Kidney capillary endothelial cell (primary cell): Measurements from ENCODE around the gene ABCC4.
A peak's percentile ranks its signal among the peaks of the same experiment; 100 is the strongest.
"Not testable (repeated sequence)": the region's sequence is repeated elsewhere in the genome, so short reads cannot be mapped to it uniquely, and the experiment has no call there.

Experiments
- DNase-seq: peaks from one replicate; pipeline ENCODE4 v3.0.0-alpha.2; 2018; ENCODE audit warnings: low spot score

Gene ABCC4

GRCh38 chr13:95198606-95199005, 102.6 kb downstream of the ABCC4 start:
- not testable (repeated sequence) for DNase-seq

DNA sequence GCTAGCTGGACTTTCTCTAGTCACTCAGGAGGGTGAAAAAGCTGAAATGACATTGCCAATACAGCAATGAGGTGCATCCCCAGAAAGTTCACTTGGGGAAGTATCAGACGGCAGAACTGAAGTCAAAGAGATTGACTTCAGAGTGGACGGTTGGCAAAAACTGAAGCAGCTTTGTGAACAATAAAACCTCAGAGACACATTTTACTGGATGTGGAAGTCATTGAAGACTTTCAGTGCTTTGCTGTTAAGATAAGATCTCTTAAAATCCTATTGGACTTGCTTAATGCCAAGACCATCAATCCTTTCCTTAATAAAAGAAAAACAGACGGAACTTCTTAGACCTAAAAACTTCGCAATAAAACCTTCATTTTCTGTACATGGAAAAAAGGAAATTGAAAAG, 103.7 kb downstream of the ABCC4 start:
- no peak for DNase-seq

GRCh38 chr13:95195146-95195545, 106.1 kb downstream of the ABCC4 start:
- DNase-seq, result no peak

DNA sequence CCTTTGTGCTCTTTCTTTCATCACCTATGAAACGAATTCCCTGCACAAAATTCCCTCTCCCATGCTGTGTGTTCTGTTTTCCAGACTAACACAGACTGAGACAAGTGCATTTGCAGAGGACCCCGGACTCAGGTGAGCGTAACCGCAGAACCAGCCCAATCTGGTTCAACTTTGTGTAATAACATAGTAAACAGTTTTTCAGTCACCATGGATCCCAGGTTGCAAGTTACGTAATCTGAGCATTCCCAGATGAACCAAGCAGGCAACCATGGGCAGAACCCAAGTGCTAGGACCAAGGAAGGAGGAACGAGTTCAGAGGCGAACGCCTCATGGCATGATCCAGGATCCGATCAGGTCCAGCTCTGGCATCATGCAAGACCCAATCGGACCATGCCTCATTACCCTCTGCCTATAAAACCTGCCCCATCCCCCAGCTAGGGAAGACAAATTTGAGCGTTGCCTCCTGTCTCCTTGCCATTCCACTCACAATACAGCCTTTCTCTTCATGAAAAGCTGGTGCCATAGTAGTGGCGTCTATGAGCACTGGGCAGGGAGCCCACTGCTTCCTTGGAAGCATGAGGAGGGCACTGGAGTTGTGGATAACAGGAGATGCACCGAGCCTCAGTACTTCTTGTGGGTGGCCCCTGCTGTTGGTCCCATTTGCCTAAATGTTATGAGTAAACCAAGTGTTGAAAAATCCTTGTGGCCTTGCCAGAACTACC, 107.6 kb downstream of the ABCC4 start:
- no peak for DNase-seq

GRCh38 chr13:95192998-95193397, 108.3 kb downstream of the ABCC4 start:
- no peak for DNase-seq

DNA sequence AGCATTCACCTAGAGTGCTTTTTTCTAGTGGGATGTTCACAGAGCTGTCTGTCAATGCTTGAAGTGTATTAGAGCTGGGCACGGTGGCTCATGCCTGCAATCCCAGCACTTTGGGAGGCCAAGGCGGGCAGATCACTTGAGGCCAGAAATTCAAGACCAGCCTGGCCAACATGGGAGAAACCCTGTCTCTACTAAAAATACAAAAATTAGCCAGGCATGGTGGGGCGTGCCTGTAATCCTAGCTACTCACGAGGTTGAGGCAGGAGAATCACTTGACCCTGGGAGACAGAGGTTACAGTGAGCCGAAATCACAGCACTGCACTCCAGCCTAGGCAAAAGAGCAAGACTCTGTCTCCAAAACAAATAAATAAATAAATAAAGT, 108.7 kb downstream of the ABCC4 start:
- not testable (repeated sequence) for DNase-seq

DNA sequence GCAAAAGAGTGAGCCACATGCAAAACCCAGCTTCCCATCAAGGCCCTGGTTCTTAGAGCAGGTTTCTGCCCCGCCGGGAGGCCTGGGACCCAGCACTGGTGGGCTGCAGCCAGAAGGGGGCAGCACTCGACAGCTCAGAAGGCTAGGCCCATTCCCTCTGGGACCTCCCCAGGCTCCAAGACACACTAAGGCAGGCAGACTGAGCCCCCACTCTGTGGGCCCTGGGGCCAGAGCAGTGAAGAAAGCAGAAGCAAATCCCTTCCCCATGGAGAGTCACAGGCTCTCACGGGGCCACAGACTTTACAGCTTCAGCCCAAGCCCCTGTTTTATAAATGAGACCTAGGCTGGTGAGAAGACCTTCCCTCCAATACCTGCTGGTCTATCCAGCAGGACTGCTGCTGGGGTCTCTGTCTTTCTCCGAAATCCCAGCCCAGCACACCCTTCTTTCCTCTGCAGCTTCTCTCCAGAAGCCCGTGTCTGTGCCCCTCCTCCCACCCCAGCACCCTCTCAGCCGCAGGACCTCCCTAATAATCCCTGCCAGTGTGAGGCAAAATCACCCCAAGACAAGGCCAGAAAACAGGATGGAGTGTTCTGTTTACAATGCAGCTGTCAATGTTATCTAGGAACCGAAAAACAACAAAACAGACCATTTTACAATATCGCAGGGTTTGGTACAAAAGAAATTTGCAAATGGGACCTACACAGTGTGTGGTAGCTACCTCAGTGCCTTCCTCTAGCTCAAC, 109.3 kb downstream of the ABCC4 start:
- DNase-seq, result peak; percentile 80

DNA sequence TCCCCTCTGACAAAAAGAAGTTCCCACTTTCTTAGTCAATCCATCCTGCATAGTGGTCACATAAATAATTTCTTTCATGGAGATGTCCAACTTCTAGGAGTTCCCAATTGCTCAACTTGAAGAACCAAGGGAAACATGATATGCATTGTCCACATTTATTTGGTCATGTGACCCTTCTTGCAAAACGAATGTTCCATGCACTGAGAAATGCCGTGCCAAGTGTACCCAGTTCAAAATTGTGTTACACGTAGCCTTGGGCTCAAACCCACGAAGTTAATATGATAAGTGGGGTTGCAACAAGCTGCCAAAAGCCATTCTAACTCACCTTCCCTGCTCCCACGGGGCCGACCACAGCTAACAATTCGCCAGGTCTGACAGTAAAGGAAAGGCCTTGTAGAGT, 113.1 kb downstream of the ABCC4 start:
- DNase-seq, result no peak

GRCh38 chr13:95185851-95186250, 115.4 kb downstream of the ABCC4 start:
- DNase-seq, result no peak

DNA sequence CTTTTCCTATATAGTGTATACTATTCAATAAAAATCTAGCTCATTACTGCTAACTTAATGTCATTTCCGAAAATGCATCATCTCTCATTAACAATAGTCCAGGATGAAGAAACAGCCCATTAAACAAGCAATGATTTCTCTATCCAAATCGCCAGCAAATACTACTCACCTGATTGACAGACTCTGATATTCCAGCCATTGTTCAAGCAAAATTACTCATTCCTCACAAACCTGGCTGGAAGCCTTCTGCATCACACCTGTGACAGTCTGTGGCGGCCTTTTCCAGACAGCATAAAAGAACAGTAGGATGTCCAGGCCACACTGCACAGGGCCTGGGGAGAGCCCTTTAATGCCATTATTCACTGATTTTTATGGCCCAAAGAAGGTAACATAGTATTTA, 115.9 kb downstream of the ABCC4 start:
- no peak for DNase-seq

- no peak for DNase-seq
These were observed 116.9 kb downstream of the ABCC4 start for GRCh38 chr13:95184317-95184716.

- DNase-seq, result no peak
These were observed 118.5 kb downstream of the ABCC4 start for GRCh38 chr13:95182570-95183265.

DNA sequence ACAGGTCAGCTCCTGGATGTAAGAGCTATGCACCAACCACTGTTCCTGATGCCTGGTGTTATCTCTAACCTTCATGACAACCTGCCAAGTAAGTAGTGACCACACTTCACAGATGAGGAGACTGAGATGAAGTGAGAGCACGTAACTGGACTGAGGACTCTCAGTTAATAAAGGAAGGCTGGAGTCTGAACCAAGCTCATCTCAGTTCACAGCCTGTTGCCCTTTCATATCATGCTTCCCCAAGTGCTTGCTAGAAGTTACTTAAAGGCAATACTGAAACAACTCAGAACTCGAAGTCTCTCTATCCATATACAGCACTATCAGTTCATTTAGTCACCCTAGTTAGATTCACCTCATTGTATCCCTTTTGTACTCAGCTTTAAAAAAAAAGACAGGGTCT, 119.7 kb downstream of the ABCC4 start:
- DNase-seq, result no peak

- no peak for DNase-seq
These were observed 120.6 kb downstream of the ABCC4 start for GRCh38 chr13:95180513-95181245.

GRCh38 chr13:95176611-95177259, 124.5 kb downstream of the ABCC4 start:
- DNase-seq, result no peak

DNA sequence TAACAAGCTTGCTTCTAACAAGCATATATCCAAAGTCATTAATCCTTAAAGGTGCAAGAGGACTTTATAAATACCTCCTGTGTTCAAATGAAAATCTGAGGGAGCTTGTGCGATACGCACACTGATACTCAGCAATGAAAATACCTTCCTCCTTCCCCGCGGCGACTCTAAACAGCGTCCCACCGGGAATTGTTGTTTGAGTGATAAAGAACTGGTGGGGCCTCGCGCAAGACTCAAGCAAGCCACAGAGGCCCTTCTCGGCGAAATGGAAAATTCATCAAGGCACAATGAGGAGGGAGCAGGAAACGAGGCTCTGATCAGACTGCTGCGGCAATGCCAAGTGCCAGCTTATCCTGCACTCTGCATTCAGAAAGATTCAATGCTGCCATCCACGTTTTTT, 126.7 kb downstream of the ABCC4 start:
- no peak for DNase-seq

- no peak for DNase-seq
These were observed 133.1 kb downstream of the ABCC4 start for GRCh38 chr13:95168191-95168590.

DNA sequence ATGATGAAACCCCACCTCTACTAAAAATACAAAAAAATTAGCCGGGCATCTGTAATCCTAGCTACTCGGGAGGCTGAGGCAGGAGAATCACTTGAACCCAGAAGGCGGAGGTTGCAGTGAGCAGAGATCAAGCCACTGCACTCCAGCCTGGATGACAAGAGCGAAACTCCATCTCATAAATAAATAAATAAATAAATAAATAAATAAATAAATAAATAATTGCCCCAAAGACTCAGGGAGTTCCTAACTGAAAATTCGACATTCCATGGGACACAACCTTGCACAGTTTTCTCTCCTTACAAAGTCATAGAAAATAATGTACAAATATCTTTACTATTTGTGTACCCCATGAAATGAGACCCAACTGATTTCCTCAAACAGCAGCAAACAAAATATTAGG, 134.2 kb downstream of the ABCC4 start:
- DNase-seq, result not testable (repeated sequence)

DNA sequence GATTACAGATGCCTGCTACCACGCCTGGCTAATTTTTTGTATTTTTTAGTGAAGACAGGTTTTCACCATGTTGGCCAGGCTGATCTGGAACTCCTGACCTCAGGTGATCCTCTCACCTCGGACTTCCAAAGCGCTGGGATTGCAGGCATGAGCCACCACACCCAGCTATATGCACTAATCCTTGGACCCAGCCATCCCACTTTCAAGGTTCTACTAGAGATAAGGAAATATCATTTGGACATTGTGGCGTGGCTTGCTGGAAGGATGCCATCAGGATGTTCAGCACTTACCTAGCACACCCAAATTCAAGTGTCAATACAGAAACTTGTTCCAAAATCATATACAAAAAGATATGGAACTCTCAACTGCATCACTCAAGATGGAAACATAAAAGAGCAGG, 136.4 kb downstream of the ABCC4 start:
- no peak for DNase-seq

GRCh38 chr13:95160112-95160906, 140.9 kb downstream of the ABCC4 start:
- no peak for DNase-seq

DNA sequence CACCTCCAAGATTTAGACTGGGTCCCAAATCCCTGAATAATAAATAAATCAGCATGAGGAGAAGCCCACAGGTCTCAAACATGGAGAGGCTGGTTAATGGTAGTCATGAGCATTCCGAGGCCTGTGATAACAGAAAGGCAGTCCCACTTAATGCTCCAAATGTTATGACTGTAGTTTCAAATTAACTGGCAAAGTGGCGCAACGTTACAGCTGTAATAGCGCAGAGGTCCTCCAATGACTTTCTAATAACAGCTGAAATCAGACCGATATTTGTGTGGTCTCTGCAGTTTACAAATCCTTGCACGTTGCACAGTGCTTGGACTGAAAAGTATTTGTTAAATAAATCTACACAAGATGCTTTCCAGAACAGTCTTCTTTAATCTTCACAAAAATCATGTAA, 141.8 kb downstream of the ABCC4 start:
- no peak for DNase-seq
